MM.1S (cell line): ENCODE measurements around the gene TFEB.

Source experiments
- EZH2 ChIP-seq: fragments of 300-600 bp; sonication (generic); optimal IDR thresholded peaks from 2 replicates; pipeline ENCODE3; 2017; ENCODE audit warnings: low read depth, mild to moderate bottlenecking, antibody characterized with exemption, low read length, mixed read lengths
- EZH2phosphoT487 ChIP-seq: fragments of 300-600 bp; sonication (generic); IDR thresholded peaks from 2 replicates; pipeline ENCODE4 v1.6.1; 2018; ENCODE audit warnings: antibody characterized with exemption, low read length
- TF ChIP-seq, protein P1 (sequence below): fragments of 300-600 bp; sonication (generic); IDR thresholded peaks from 2 replicates; pipeline ENCODE4 v1.5.1; 2016; ENCODE audit warnings: antibody characterized with exemption, low read length, mixed read lengths

DNA sequence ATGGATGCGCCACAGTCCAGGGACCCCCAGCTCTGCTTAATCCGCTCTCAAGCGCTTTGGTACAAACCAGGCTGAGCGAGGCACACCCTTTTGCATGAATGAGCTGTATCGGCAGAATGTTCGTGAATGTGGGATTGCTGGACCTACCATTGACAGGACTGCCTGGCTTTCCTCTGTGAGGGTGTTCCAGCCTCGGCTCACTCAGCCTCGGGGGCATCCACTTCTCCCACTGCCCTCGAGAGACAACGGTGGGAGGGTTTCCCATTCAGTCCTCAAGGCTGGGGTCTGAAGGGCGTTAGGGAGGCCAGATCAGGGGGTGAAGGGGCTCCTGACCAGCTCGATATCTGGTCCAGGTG is 79.8 kb downstream of the TFEB start:
- TF ChIP-seq EZH2 (no peak), EZH2phosphoT487 (no peak)
- TF ChIP-seq, protein P1, sequence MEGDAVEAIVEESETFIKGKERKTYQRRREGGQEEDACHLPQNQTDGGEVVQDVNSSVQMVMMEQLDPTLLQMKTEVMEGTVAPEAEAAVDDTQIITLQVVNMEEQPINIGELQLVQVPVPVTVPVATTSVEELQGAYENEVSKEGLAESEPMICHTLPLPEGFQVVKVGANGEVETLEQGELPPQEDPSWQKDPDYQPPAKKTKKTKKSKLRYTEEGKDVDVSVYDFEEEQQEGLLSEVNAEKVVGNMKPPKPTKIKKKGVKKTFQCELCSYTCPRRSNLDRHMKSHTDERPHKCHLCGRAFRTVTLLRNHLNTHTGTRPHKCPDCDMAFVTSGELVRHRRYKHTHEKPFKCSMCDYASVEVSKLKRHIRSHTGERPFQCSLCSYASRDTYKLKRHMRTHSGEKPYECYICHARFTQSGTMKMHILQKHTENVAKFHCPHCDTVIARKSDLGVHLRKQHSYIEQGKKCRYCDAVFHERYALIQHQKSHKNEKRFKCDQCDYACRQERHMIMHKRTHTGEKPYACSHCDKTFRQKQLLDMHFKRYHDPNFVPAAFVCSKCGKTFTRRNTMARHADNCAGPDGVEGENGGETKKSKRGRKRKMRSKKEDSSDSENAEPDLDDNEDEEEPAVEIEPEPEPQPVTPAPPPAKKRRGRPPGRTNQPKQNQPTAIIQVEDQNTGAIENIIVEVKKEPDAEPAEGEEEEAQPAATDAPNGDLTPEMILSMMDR = no peak
